Subcutaneous adipose tissue (tissue), 4 donors: ENCODE results near the gene ASAP2. TPM values are rescaled to one million over a fixed set of nuclear protein-coding genes. Genes with fewer than 3 reads are reported as not detected.

ENCODE experiments used
- CTCF ChIP-seq: fragments of 450-650 bp; IDR thresholded peaks from one replicate; pipeline ENCODE4 v1.5.1; 2016; ENCODE audit warnings: low read depth, mild to moderate bottlenecking, control low read depth, antibody characterized with exemption, moderate library complexity
- total RNA-seq, 4 donors: library from RNA; depleted of rRNA; stranded (reverse); fragments of >200 nt; gene quantifications; one replicate each; pipeline ENCODE4 v1.1.0, GENCODE V29; 2016

The ASAP2 gene
- total RNA-seq, 4 donors from 2014 or later = 25.2 to 44.3 (median 33.8) TPM

- TF ChIP-seq CTCF = no peak
Observed at GRCh38 chr2:9213477-9214051, 7.0 kb downstream of the ASAP2 start.

- TF ChIP-seq CTCF = no peak
Observed at GRCh38 chr2:9214873-9215272, 8.3 kb downstream of the ASAP2 start.

GRCh38 chr2:9215680-9216079 is 9.1 kb downstream of the ASAP2 start:
- no peak for TF ChIP-seq CTCF

- no peak for TF ChIP-seq CTCF
Observed at GRCh38 chr2:9217838-9218770, 11.5 kb downstream of the ASAP2 start.

- no peak for TF ChIP-seq CTCF
Observed at GRCh38 chr2:9219027-9219445, 12.4 kb downstream of the ASAP2 start.

- TF ChIP-seq CTCF = no peak
Observed at GRCh38 chr2:9220201-9220600, 13.6 kb downstream of the ASAP2 start.

GRCh38 chr2:9221223-9221622 is 14.6 kb downstream of the ASAP2 start:
- TF ChIP-seq CTCF = no peak
